Neural cell (in vitro differentiated cells): Measurements from ENCODE around the gene HSPB7. TPM values are rescaled to one million over a fixed set of nuclear protein-coding genes. Genes with fewer than 3 reads are reported as not detected.

ENCODE experiments used
- H2AFZ ChIP-seq: fragments of 200-600, 300-800 bp; sonication (generic), shearing (Covaris generic); 2 replicates; pipeline ENCODE4 v1.6.0; 2014; ENCODE audit warnings: low read depth, mild to moderate bottlenecking, antibody characterized with exemption, low read length, moderate library complexity
- H3F3A ChIP-seq: fragments of 200-600 bp; shearing (Covaris generic); 2 replicates; pipeline ENCODE4 v1.6.1; 2016; ENCODE audit warnings: mild to moderate bottlenecking, moderate library complexity, mixed read lengths, antibody characterized with exemption, low read length; ENCODE audit not compliant: insufficient read depth, poor library complexity, severe bottlenecking
- H3K27ac ChIP-seq: fragments of 200-600, 300-800 bp; sonication (generic), shearing (Covaris generic); 2 replicates; pipeline ENCODE4 v1.5.1; 2014; ENCODE audit warnings: mild to moderate bottlenecking, low read length, moderate library complexity
- H3K27me3 ChIP-seq: fragments of 300-800, 200-600 bp; sonication (generic), shearing (Covaris generic); 2 replicates; pipeline ENCODE4 v1.6.0; 2014; ENCODE audit warnings: mild to moderate bottlenecking, low read depth, low read length, moderate library complexity; ENCODE audit not compliant: insufficient read depth
- H3K36me3 ChIP-seq: fragments of 300-800, 200-600 bp; sonication (generic), shearing (Covaris generic); 2 replicates; pipeline ENCODE4 v1.5.1; 2014; ENCODE audit warnings: mild to moderate bottlenecking, antibody characterized with exemption, low read length, moderate library complexity; ENCODE audit not compliant: insufficient read depth
- H3K4me2 ChIP-seq: fragments of 300-800, 200-600 bp; sonication (generic), shearing (Covaris generic); 2 replicates; pipeline ENCODE4 v1.6.0; 2014; ENCODE audit warnings: mild to moderate bottlenecking, low read length
- H3K4me3 ChIP-seq: fragments of 300-800, 200-600 bp; sonication (generic), shearing (Covaris generic); 2 replicates; pipeline ENCODE4 v1.5.1; 2014; ENCODE audit warnings: mild to moderate bottlenecking, low read length, moderate library complexity
- H3K79me2 ChIP-seq: fragments of 200-600 bp; shearing (Covaris generic); replicated peaks from 2 replicates; pipeline ENCODE4 v1.6.0; 2014; ENCODE audit warnings: mild to moderate bottlenecking, low read length, moderate library complexity; ENCODE audit not compliant: insufficient read depth
- H3K9ac ChIP-seq: fragments of 300-800, 200-600 bp; sonication (generic), shearing (Covaris generic); 2 replicates; pipeline ENCODE4 v1.6.1; 2016; ENCODE audit warnings: mild to moderate bottlenecking, low read length, mixed read lengths
- H3K9me2 ChIP-seq: fragments of 200-600 bp; shearing (Covaris generic); 2 replicates; pipeline ENCODE4 v1.6.1; 2016; ENCODE audit warnings: mild to moderate bottlenecking, low read length, mixed read lengths; ENCODE audit not compliant: insufficient read depth
- H3K9me3 ChIP-seq: fragments of 200-600, 300-800 bp; sonication (generic), shearing (Covaris generic); 2 replicates; pipeline ENCODE4 v1.6.1; 2016; ENCODE audit warnings: mild to moderate bottlenecking, mixed run types, low read length, moderate library complexity, mixed read lengths
- H4K20me1 ChIP-seq: fragments of 200-600 bp; shearing (Covaris generic); 2 replicates; pipeline ENCODE4 v1.6.1; 2016; ENCODE audit warnings: mild to moderate bottlenecking, mixed run types; ENCODE audit not compliant: insufficient read depth
- CTCF ChIP-seq: fragments of 450-650 bp; IDR thresholded peaks from 2 replicates; pipeline ENCODE4 v1.5.1; 2014; ENCODE audit warnings: antibody characterized with exemption, mild to moderate bottlenecking, moderate library complexity; ENCODE audit not compliant: poor library complexity, severe bottlenecking
- EP300 ChIP-seq: fragments of 450-650 bp; conservative IDR thresholded peaks from 2 replicates; pipeline ENCODE4 v1.6.1; 2014; ENCODE audit warnings: antibody characterized with exemption, mild to moderate bottlenecking, moderate library complexity; ENCODE audit not compliant: poor library complexity, severe bottlenecking
- EZH2 ChIP-seq: fragments of 200-600, 300-800 bp; shearing (Covaris generic), sonication (generic); IDR thresholded peaks from 2 replicates; pipeline ENCODE4 v1.6.1; 2014; ENCODE audit warnings: antibody characterized with exemption, low read length, borderline replicate concordance, mild to moderate bottlenecking; ENCODE audit not compliant: insufficient read depth, poor library complexity, severe bottlenecking
- MXI1 ChIP-seq: fragments of 450-650 bp; conservative IDR thresholded peaks from 2 replicates; pipeline ENCODE4 v1.6.1; 2014; ENCODE audit warnings: antibody characterized with exemption, mild to moderate bottlenecking; ENCODE audit not compliant: poor library complexity, severe bottlenecking
- POLR2AphosphoS5 ChIP-seq: IDR thresholded peaks from 2 replicates; pipeline ENCODE4 v1.6.1; 2012
- RAD21 ChIP-seq: fragments of 450-650 bp; conservative IDR thresholded peaks from 2 replicates; pipeline ENCODE4 v1.6.1; 2014; ENCODE audit warnings: antibody characterized with exemption, mild to moderate bottlenecking, moderate library complexity
- REST ChIP-seq: IDR thresholded peaks from 2 replicates; pipeline ENCODE4 v1.6.1; 2012; ENCODE audit warnings: borderline replicate concordance
- SMC3 ChIP-seq: fragments of 450-650 bp; conservative IDR thresholded peaks from 2 replicates; pipeline ENCODE4 v1.6.1; 2014; ENCODE audit warnings: antibody characterized with exemption, mild to moderate bottlenecking, moderate library complexity; ENCODE audit not compliant: poor library complexity
- TAF1 ChIP-seq: IDR thresholded peaks from 2 replicates; pipeline ENCODE4 v1.6.1; 2012; ENCODE audit warnings: low read depth
- polyA plus RNA-seq: library from polyadenylated mRNA; depleted of rRNA; stranded (reverse); fragments of >200 nt; gene quantifications from 2 replicates; pipeline ENCODE4 v1.2.3, GENCODE V29; 2014

Gene HSPB7
- polyA plus RNA-seq, 1 donor from 2014 or later, result not detected

- no peaks in the 10 kb centered on the region for H4K20me1 ChIP-seq
- H3K9me3 ChIP-seq, result no peaks in the 10 kb centered on the region
- H3K9ac ChIP-seq, result no peak overlapping the region
- no peak overlapping the region for H3K4me3 ChIP-seq
- H3F3A ChIP-seq, result no peaks in the 10 kb centered on the region
- no peaks in the 10 kb centered on the region for H3K27me3 ChIP-seq
- no peak overlapping the region for H2AFZ ChIP-seq
- no peaks in the 10 kb centered on the region for H3K36me3 ChIP-seq
- no peak overlapping the region for H3K27ac ChIP-seq
- H3K4me2 ChIP-seq, result no peak overlapping the region
- H3K79me2 ChIP-seq, result no peaks in the 10 kb centered on the region
- TF ChIP-seq MXI1 (no peak), EP300 (no peak), RAD21 (no peak), REST (no peak), POLR2AphosphoS5 (no peak), TAF1 (no peak), EZH2 (no peak), CTCF (no peak), SMC3 (no peak)
- H3K9me2 ChIP-seq, result no peaks in the 10 kb centered on the region
Measured at GRCh38 chr1:16013220-16013907, 4.5 kb downstream of the HSPB7 start.

GRCh38 chr1:16012590-16013219 is 5.1 kb downstream of the HSPB7 start:
- Histone ChIP-seq H3K27ac (no peak overlapping the region), H4K20me1 (no peaks in the 10 kb centered on the region), H3K4me3 (no peak overlapping the region), H3K4me2 (no peak overlapping the region), H3F3A (no peaks in the 10 kb centered on the region), H3K27me3 (no peaks in the 10 kb centered on the region), H2AFZ (no peak overlapping the region), H3K9ac (no peak overlapping the region), H3K9me2 (no peaks in the 10 kb centered on the region), H3K36me3 (no peaks in the 10 kb centered on the region), H3K9me3 (no peaks in the 10 kb centered on the region), H3K79me2 (no peaks in the 10 kb centered on the region)
- no peak for TF ChIP-seq EP300
- no peak for TF ChIP-seq REST
- TF ChIP-seq TAF1, result no peak
- no peak for TF ChIP-seq CTCF
- TF ChIP-seq RAD21, result no peak
- no peak for TF ChIP-seq MXI1
- no peak for TF ChIP-seq EZH2
- TF ChIP-seq POLR2AphosphoS5, result no peak
- TF ChIP-seq SMC3, result no peak
